ENCODE results near the gene DYRK1A.
A peak's percentile ranks its signal among the peaks of the same experiment; 100 is the strongest.

The DYRK1A gene

GRCh38 chr21:37425684-37426083 is 59.1 kb downstream of the DYRK1A start:
- POLR2A ChIA-PET (ENCODE audit: low non-redundant PET): no interaction called here
- no peak for TF ChIP-seq CTCF (conservative IDR thresholded peaks at IDR 0.05; ENCODE audit: low read depth)
- DNase-seq (ENCODE audit: low spot score): no peak
- no peak overlapping the region for H3K27ac ChIP-seq
- CTCF ChIA-PET: no interaction called here

- no peak for DNase-seq (ENCODE audit: low spot score)
- POLR2A ChIA-PET (ENCODE audit: low non-redundant PET): no interaction called here
- no peak for TF ChIP-seq CTCF (conservative IDR thresholded peaks at IDR 0.05; ENCODE audit: low read depth)
- CTCF ChIA-PET: interaction anchor here (0.7 kb wide), 1 partner anchor 234 kb away, joined by 3 read pairs; no protein-coding TSS in a partner anchor
- H3K27ac ChIP-seq: no peak overlapping the region
These were observed 60.6 kb downstream of the DYRK1A start for GRCh38 chr21:37427221-37427620.

- ChIA-PET POLR2A (ENCODE audit: low non-redundant PET) (no interaction called here), CTCF (interaction anchor here (0.7 kb wide), 2 partner anchors 328 to 907 kb away, joined by 3 read pairs; no protein-coding TSS in a partner anchor)
- DNase-seq (ENCODE audit: low spot score): no peak
- H3K27ac ChIP-seq: no peak overlapping the region
- TF ChIP-seq CTCF (conservative IDR thresholded peaks at IDR 0.05; ENCODE audit: low read depth): no peak
These were observed 62.8 kb downstream of the DYRK1A start for GRCh38 chr21:37429356-37429755.

- POLR2A ChIA-PET (ENCODE audit: low non-redundant PET): interaction anchor here (0.6 kb wide), 1 partner anchor 16 kb away, joined by 7 read pairs; no protein-coding TSS in a partner anchor
- no peak for TF ChIP-seq CTCF (conservative IDR thresholded peaks at IDR 0.05; ENCODE audit: low read depth)
- peak overlapping the region; percentile 39 for H3K27ac ChIP-seq
- CTCF ChIA-PET: no interaction called here
- peak; percentile 12 for DNase-seq (ENCODE audit: low spot score)
These were observed 63.7 kb downstream of the DYRK1A start for GRCh38 chr21:37430184-37430821.

GRCh38 chr21:37431243-37431642 is 64.7 kb downstream of the DYRK1A start:
- no peak overlapping the region for H3K27ac ChIP-seq
- POLR2A ChIA-PET (ENCODE audit: low non-redundant PET): no interaction called here
- no peak for DNase-seq (ENCODE audit: low spot score)
- CTCF ChIA-PET: no interaction called here
- TF ChIP-seq CTCF (conservative IDR thresholded peaks at IDR 0.05; ENCODE audit: low read depth): no peak

- DNase-seq (ENCODE audit: low spot score): no peak
- ChIA-PET POLR2A (ENCODE audit: low non-redundant PET) (no interaction called here), CTCF (no interaction called here)
- no peak for TF ChIP-seq CTCF (conservative IDR thresholded peaks at IDR 0.05; ENCODE audit: low read depth)
- no peak overlapping the region for H3K27ac ChIP-seq
These were observed 66.3 kb downstream of the DYRK1A start for GRCh38 chr21:37432710-37433455.

Measured in RWPE1 (cell line).